Gastroesophageal sphincter (tissue), 3 donors: ENCODE measurements around the gene SIRT4.

Experiments used
- CTCF ChIP-seq, 4 experiments: fragments of 200-600 bp in 2 of 4; fragments of 450-650 bp in 2 of 4; sonication (generic) in 1 of 4; IDR thresholded peaks; one replicate each; pipeline ENCODE4 v1.5.1; 2017 to 2019; ENCODE audit warnings: antibody characterized with exemption in 4 of 4, mild to moderate bottlenecking in 2 of 4, moderate library complexity in 2 of 4
- POLR2A ChIP-seq, 2 donors: fragments of 450-650 bp; IDR thresholded peaks; one replicate each; pipeline ENCODE4 v1.6.1; 2017; ENCODE audit warnings: antibody characterized with exemption in 2 of 2, mild to moderate bottlenecking in 2 of 2, moderate library complexity in 1 of 2

GRCh38 chr12:120286768-120287490 is 15.2 kb upstream of the SIRT4 start:
- TF ChIP-seq POLR2A (IDR thresholded peaks at IDR 0.05), result no peak
- TF ChIP-seq CTCF (IDR thresholded peaks at IDR 0.05), result no peak
